Ovary (tissue), 3 donors: Measurements from ENCODE around the gene USP49.

Experiments
- CTCF ChIP-seq, 3 donors: fragments of 450-650 bp in 2 of 3; fragments of 200-600 bp in 1 of 3; IDR thresholded peaks; one replicate each; pipeline versions ENCODE4 v1.5.1 to v1.8.0; 2016 to 2022; ENCODE audit warnings: antibody characterized with exemption in 3 of 3, mild to moderate bottlenecking in 1 of 3
- EP300 ChIP-seq: sonication (generic); formaldehyde crosslinking; IDR thresholded peaks from one replicate; pipeline ENCODE4 v1.6.1; 2017; ENCODE audit warnings: antibody characterized with exemption
- POLR2A ChIP-seq: fragments of 450-650 bp; IDR thresholded peaks from one replicate; pipeline ENCODE4 v1.6.1; 2017; ENCODE audit warnings: antibody characterized with exemption, mild to moderate bottlenecking, moderate library complexity
- donor health status: DM: no; HTN: no; CAD: no.

GRCh38 chr6:41894366-41895299 is 542 bp downstream of the USP49 start:
- TF ChIP-seq POLR2A = no peak
- no peak for TF ChIP-seq CTCF (IDR thresholded peaks at IDR 0.05)
- TF ChIP-seq EP300 = no peak
